GM18505 (cell line): ENCODE measurements around the gene SSC4D.

Source experiments
- ATAC-seq: cut with Tn5 transposase; IDR thresholded peaks from one replicate; pipeline ENCODE4 v1.9.1; 2021; ENCODE audit not compliant: unreplicated experiment
- POLR2A ChIP-seq: IDR thresholded peaks from 4 replicates; pipeline ENCODE4 v1.6.1; 2011; ENCODE audit warnings: borderline replicate concordance; ENCODE audit not compliant: insufficient read depth, insufficient read length; ENCODE audit errors: extremely low read depth

Gene SSC4D

GRCh38 chr7:76358481-76359110 lies 50.9 kb downstream of the SSC4D start, which contains the start of gene YWHAG:
TSS of gene YWHAG (minus strand) at chr7:76358991. CDS start at chr7:76358808, 183 bp downstream.
- ATAC-seq = peak; percentile 74
- peak; percentile 97 for TF ChIP-seq POLR2A

GRCh38 chr7:76358011-76358480 lies 51.5 kb downstream of the SSC4D start:
- TF ChIP-seq POLR2A = no peak
- peak; percentile 36 for ATAC-seq

- TF ChIP-seq POLR2A = no peak
- ATAC-seq = no peak
These were observed 52.0 kb downstream of the SSC4D start for GRCh38 chr7:76357475-76358010.

GRCh38 chr7:76356823-76357222 lies 52.7 kb downstream of the SSC4D start:
- ATAC-seq = no peak
- no peak for TF ChIP-seq POLR2A

- no peak for ATAC-seq
- no peak for TF ChIP-seq POLR2A
These were observed 53.4 kb downstream of the SSC4D start for GRCh38 chr7:76356115-76356514.

- ATAC-seq = no peak
- no peak for TF ChIP-seq POLR2A
These were observed 54.3 kb downstream of the SSC4D start for GRCh38 chr7:76354981-76355730.

- no peak for ATAC-seq
- TF ChIP-seq POLR2A = no peak
These were observed 55.0 kb downstream of the SSC4D start for GRCh38 chr7:76354516-76354915.

- no peak for TF ChIP-seq POLR2A
- no peak for ATAC-seq
These were observed 55.8 kb downstream of the SSC4D start for GRCh38 chr7:76353744-76354143.

GRCh38 chr7:76352193-76352592 lies 57.3 kb downstream of the SSC4D start:
- ATAC-seq = no peak
- no peak for TF ChIP-seq POLR2A

- no peak for TF ChIP-seq POLR2A
- no peak for ATAC-seq
These were observed 58.1 kb downstream of the SSC4D start for GRCh38 chr7:76351372-76351771.

GRCh38 chr7:76349313-76349885 lies 60.1 kb downstream of the SSC4D start:
- no peak for TF ChIP-seq POLR2A
- ATAC-seq = no peak

GRCh38 chr7:76347710-76348109 lies 61.8 kb downstream of the SSC4D start:
- no peak for TF ChIP-seq POLR2A
- no peak for ATAC-seq

- TF ChIP-seq POLR2A = no peak
- ATAC-seq = no peak
These were observed 62.7 kb downstream of the SSC4D start for GRCh38 chr7:76346778-76347177.
